ENCODE data around the gene VPS8. TPM values are rescaled to one million over a fixed set of nuclear protein-coding genes. Genes with fewer than 3 reads are reported as not detected.
A peak's percentile ranks its signal among the peaks of the same experiment; 100 is the strongest.

Gene VPS8, protein sequence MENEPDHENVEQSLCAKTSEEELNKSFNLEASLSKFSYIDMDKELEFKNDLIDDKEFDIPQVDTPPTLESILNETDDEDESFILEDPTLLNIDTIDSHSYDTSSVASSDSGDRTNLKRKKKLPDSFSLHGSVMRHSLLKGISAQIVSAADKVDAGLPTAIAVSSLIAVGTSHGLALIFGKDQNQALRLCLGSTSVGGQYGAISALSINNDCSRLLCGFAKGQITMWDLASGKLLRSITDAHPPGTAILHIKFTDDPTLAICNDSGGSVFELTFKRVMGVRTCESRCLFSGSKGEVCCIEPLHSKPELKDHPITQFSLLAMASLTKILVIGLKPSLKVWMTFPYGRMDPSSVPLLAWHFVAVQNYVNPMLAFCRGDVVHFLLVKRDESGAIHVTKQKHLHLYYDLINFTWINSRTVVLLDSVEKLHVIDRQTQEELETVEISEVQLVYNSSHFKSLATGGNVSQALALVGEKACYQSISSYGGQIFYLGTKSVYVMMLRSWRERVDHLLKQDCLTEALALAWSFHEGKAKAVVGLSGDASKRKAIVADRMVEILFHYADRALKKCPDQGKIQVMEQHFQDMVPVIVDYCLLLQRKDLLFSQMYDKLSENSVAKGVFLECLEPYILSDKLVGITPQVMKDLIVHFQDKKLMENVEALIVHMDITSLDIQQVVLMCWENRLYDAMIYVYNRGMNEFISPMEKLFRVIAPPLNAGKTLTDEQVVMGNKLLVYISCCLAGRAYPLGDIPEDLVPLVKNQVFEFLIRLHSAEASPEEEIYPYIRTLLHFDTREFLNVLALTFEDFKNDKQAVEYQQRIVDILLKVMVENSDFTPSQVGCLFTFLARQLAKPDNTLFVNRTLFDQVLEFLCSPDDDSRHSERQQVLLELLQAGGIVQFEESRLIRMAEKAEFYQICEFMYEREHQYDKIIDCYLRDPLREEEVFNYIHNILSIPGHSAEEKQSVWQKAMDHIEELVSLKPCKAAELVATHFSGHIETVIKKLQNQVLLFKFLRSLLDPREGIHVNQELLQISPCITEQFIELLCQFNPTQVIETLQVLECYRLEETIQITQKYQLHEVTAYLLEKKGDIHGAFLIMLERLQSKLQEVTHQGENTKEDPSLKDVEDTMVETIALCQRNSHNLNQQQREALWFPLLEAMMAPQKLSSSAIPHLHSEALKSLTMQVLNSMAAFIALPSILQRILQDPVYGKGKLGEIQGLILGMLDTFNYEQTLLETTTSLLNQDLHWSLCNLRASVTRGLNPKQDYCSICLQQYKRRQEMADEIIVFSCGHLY (N-terminal part only)
- 10 to 100 TPM; 83.9 to 85.9 TPM for total RNA-seq
- polyA plus RNA-seq, result 10 to 100 TPM; 23.0 to 36.4 TPM

DNA sequence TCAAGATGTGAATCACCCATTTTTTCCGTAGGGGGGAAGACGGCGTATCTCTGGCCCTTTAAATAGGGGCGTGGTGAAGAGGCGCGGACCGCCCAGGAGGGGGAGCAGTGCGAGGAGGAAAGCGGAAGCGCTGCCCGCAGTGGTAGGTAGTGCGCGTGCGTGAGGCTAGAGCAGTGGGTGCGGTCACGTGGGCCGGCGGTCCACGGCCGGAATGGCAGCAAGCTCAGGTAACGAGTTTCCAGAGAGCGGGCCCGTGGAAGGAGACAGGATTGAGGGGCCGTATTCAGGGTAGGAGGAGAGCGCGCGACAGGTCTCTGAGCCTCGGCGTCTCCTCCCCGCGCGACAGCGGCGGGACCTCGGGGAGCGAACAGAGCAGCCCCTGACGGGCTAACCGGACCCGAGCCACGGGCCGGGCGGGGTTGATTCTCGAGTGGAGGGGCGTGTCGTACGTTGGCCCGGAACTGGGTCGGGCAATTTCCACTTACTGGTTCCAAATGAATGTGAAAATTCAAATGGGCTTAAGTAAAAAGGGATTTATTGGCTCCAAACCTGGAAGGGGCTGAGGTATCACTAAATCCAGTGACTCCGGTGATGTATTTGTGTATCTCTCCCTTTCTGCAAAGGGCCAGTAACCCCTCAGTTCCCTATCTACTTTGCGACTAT is at the start of gene VPS8:
Gene VPS8, plus strand, starts transcription at position 168 of the 663 bp plus-strand sequence. CDS start 12,467 bp downstream, outside the sequence.
- peaks cover 46% of the 10 kb centered on the region for H3K4me1 ChIP-seq (ENCODE audit: insufficient read depth, low read length)
- Mint-ChIP-seq H3K4me3 (peak within 1 kb of the TSS; percentile 96 to 99 (median 98)), H3K27ac (peak within 1 kb of the TSS; percentile 93 to 99 (median 97)), H3K9me3 (peaks cover 0 to 3% (median 0%) of the 10 kb centered on the region in 8 donors), H3K4me1 (peaks cover 31 to 54% (median 44%) of the 10 kb centered on the region in 4 donors), H3K27me3 (peaks cover 4 to 5% of the 10 kb centered on the region in 2 donors), H3K36me3 (peaks cover 13% of the 10 kb centered on the region in 2 donors)
- H3K27me3 ChIP-seq (ENCODE audit: insufficient read depth, low read length), result no peaks in the 10 kb centered on the region
- peak within 1 kb of the TSS; percentile 79 for H3K27ac ChIP-seq (ENCODE audit: low read depth, low read length)
- ChIA-PET CTCF (ENCODE audit: partially characterized antibody) (interaction anchor here (1.0 to 2.4 kb wide), 4 partner anchors 9 to 251 kb away, joined by 3 to 12 read pairs (median 7); partner anchors contain the start of gene EPHB3), POLR2A (ENCODE audit: partially characterized antibody) (interaction anchor here (0.6 to 1.5 kb wide), 7 partner anchors 8 to 928 kb away, joined by 3 to 6 read pairs (median 3); partner anchors contain the start of genes EIF2B5, MAGEF1 and PARL)
- no peaks in the 10 kb centered on the region for H3K9me3 ChIP-seq (ENCODE audit: control insufficient read depth in 1 of 2, low read length in 2 of 2)
- intact Hi-C loops (cut with micrococcal nuclease), result loop anchor here (5.0 kb wide), 3 partner anchors 100 to 775 kb away; partner anchors contain the start of genes CLCN2, MAGEF1, POLR2H and SENP2
- peak; percentile 96 to 97 (median 96) for DNase-seq
- H3K36me3 ChIP-seq (ENCODE audit: insufficient read depth, low read length), result peaks cover 5% of the 10 kb centered on the region
- H3K4me3 ChIP-seq (ENCODE audit: low read length in 2 of 2), result peak within 1 kb of the TSS; percentile 83 to 88

DNA sequence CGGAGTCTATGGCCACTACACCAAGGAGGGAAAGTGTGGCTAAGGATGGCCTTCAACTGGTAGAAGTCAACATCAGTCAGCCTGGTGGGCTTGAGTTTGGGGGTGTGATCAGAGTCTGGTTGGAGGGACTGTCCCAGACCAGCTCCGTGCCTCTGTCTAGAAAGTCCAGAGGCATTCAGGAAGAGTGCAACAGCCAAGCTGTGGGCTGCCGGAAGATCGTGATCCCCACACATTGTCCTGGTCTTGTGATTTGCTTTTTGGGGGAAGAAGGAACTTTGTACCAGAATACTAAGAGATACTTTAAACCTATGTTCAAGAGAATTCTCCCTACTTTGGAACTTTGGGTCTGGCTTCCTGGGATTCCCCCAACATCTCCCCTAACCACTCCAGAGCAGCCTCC is 47.8 kb upstream of the VPS8 start:
- no peak for DNase-seq
- H3K27me3 Mint-ChIP-seq, result peaks cover 13 to 18% of the 10 kb centered on the region in 2 donors
- no peak overlapping the region for H3K27ac Mint-ChIP-seq
- intact Hi-C loops (cut with micrococcal nuclease), result no loop called here
- Histone ChIP-seq H3K36me3 (ENCODE audit: insufficient read depth, low read length) (no peaks in the 10 kb centered on the region), H3K9me3 (ENCODE audit: control insufficient read depth in 1 of 2, low read length in 2 of 2) (no peaks in the 10 kb centered on the region), H3K27ac (ENCODE audit: low read depth, low read length) (no peak overlapping the region), H3K4me3 (ENCODE audit: low read length in 2 of 2) (no peak overlapping the region), H3K4me1 (ENCODE audit: insufficient read depth, low read length) (no peaks in the 10 kb centered on the region), H3K27me3 (ENCODE audit: insufficient read depth, low read length) (no peaks in the 10 kb centered on the region)
- no peaks in the 10 kb centered on the region for H3K9me3 Mint-ChIP-seq
- ChIA-PET POLR2A (ENCODE audit: partially characterized antibody) (no interaction called here), CTCF (ENCODE audit: partially characterized antibody) (interaction anchor here (2.3 kb wide), 1 partner anchor 14 kb away, joined by 6 read pairs; no protein-coding TSS in a partner anchor)
- no peaks in the 10 kb centered on the region for H3K36me3 Mint-ChIP-seq
- H3K4me3 Mint-ChIP-seq, result no peak overlapping the region
- peaks cover 0 to 5% (median under 1%) of the 10 kb centered on the region in 4 donors for H3K4me1 Mint-ChIP-seq

DNA sequence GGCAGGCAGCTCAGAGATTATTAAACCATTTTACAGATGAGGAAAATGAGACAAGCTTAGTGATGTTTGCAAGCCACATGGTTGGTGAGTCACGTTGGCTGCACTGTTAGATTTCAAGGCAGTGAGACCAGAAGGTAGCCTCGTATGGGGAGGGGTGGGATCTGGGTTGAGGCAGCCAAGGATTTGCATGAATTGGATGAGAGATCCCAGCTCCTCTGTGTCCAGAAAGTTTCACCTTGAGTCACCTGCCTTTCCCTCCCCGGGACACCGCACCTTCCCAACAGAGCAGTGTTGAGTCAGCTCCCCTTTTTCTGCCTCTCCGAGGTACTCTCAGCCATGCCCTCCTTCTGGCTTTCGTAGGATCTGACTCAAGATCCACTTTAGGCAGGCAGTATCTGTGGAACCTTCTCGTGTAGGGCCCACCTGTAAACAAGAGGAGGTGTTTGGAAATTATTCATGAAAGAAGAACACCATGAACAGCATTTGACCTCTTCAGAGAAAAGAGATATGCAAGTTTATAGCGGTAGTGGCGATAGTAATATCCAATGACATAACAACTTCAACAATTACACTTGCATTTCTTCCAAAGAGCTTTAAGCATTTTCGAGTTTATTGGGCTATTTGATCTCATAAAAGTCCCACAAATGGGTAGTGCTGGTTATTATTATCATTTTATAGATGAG is 46.8 kb upstream of the VPS8 start:
- intact Hi-C loops (cut with micrococcal nuclease), result no loop called here
- Mint-ChIP-seq H3K4me1 (peaks cover 0 to 5% (median under 1%) of the 10 kb centered on the region in 4 donors), H3K27me3 (peaks cover 13 to 20% of the 10 kb centered on the region in 2 donors), H3K4me3 (no peak overlapping the region), H3K9me3 (no peaks in the 10 kb centered on the region), H3K36me3 (no peaks in the 10 kb centered on the region), H3K27ac (no peak overlapping the region)
- H3K27ac ChIP-seq (ENCODE audit: low read depth, low read length), result no peak overlapping the region
- ChIA-PET POLR2A (ENCODE audit: partially characterized antibody) (no interaction called here), CTCF (ENCODE audit: partially characterized antibody) (interaction anchor here (2.3 kb wide), 1 partner anchor 13 kb away, joined by 6 read pairs; no protein-coding TSS in a partner anchor)
- no peaks in the 10 kb centered on the region for H3K4me1 ChIP-seq (ENCODE audit: insufficient read depth, low read length)
- H3K9me3 ChIP-seq (ENCODE audit: control insufficient read depth in 1 of 2, low read length in 2 of 2), result no peaks in the 10 kb centered on the region
- no peaks in the 10 kb centered on the region for H3K27me3 ChIP-seq (ENCODE audit: insufficient read depth, low read length)
- DNase-seq, result no peak
- H3K36me3 ChIP-seq (ENCODE audit: insufficient read depth, low read length), result no peaks in the 10 kb centered on the region
- H3K4me3 ChIP-seq (ENCODE audit: low read length in 2 of 2), result no peak overlapping the region

DNA sequence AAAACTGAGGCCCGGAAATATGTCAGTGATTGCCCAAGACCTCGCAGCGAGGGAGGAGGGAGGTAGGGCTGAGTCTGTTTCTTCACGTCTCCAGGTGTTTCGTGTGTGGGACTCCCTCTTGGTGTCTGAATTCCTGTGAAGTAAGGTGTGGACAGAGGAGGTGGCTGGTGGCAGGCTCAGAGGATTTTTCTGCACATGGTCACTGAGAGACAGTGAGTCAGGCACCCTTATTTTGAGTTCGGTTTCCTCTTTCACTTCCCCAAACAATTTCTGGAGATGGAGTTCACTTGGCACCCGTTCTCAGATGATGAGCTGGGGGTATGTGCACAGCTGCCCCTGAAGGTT is 46.3 kb upstream of the VPS8 start:
- peak overlapping the region in 1 of 7 donors; percentile 44 for H3K27ac Mint-ChIP-seq
- intact Hi-C loops (cut with micrococcal nuclease), result no loop called here
- POLR2A ChIA-PET (ENCODE audit: partially characterized antibody), result no interaction called here

DNA sequence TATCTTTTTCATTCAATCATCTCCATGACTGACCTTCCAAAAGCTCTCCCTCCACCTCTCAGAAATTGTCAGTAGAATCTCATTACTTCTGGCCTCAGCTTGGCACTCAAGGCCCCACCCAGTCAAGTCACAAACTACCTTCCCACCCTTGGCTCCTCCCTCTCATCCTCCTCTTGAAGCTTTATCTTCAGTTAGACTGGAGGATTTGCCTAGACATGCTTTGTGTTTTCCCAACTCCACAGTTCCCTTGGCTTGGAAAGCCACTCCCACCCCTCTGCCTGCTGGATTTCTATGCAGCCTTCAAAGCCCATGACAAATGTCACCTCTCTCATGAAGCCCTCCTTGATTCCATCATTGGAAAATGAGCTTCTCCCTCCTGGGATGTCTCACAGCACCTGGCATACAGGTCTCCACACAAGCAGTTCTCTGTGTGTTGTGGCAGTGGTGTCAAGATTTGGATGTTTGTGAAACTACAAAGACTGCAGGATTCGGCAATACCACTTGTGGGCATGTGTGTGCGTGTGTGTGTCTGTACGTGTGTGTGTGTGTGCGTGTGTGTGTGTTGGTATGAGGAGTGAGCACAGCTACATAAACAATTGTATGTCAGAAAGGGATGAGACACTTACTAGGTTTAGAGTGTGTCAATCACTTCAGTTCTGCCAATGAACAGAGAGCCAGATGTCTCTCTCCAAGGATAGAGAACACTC is 45.3 kb upstream of the VPS8 start:
- CTCF ChIA-PET (ENCODE audit: partially characterized antibody), result interaction anchor here (1.2 kb wide), 1 partner anchor 40 kb away, joined by 3 read pairs; no protein-coding TSS in a partner anchor
- H3K27ac Mint-ChIP-seq, result peak overlapping the region in 1 of 7 donors; percentile 33

More for the DNA sequence above, 46.3 kb upstream of the VPS8 start:
- CTCF ChIA-PET (ENCODE audit: partially characterized antibody), result interaction anchor here (2.3 kb wide), 1 partner anchor 12 kb away, joined by 6 read pairs; no protein-coding TSS in a partner anchor
- no peak for DNase-seq
- peaks cover 0 to 5% (median under 1%) of the 10 kb centered on the region in 4 donors for H3K4me1 Mint-ChIP-seq
- Histone ChIP-seq H3K4me1 (ENCODE audit: insufficient read depth, low read length) (no peaks in the 10 kb centered on the region), H3K36me3 (ENCODE audit: insufficient read depth, low read length) (no peaks in the 10 kb centered on the region), H3K4me3 (ENCODE audit: low read length in 2 of 2) (no peak overlapping the region), H3K9me3 (ENCODE audit: control insufficient read depth in 1 of 2, low read length in 2 of 2) (no peaks in the 10 kb centered on the region), H3K27ac (ENCODE audit: low read depth, low read length) (no peak overlapping the region), H3K27me3 (ENCODE audit: insufficient read depth, low read length) (no peaks in the 10 kb centered on the region)
- H3K36me3 Mint-ChIP-seq, result no peaks in the 10 kb centered on the region
- H3K9me3 Mint-ChIP-seq, result no peaks in the 10 kb centered on the region
- H3K27me3 Mint-ChIP-seq, result peaks cover 13 to 20% of the 10 kb centered on the region in 2 donors
- H3K4me3 Mint-ChIP-seq, result no peak overlapping the region

More for the DNA sequence above, 45.3 kb upstream of the VPS8 start:
- Mint-ChIP-seq H3K4me1 (peaks cover 0 to 5% (median under 1%) of the 10 kb centered on the region in 4 donors), H3K4me3 (no peak overlapping the region), H3K27me3 (peaks cover 13 to 20% of the 10 kb centered on the region in 2 donors), H3K9me3 (no peaks in the 10 kb centered on the region), H3K36me3 (no peaks in the 10 kb centered on the region)
- no peaks in the 10 kb centered on the region for H3K9me3 ChIP-seq (ENCODE audit: control insufficient read depth in 1 of 2, low read length in 2 of 2)
- H3K4me1 ChIP-seq (ENCODE audit: insufficient read depth, low read length), result no peaks in the 10 kb centered on the region
- H3K36me3 ChIP-seq (ENCODE audit: insufficient read depth, low read length), result no peaks in the 10 kb centered on the region
- POLR2A ChIA-PET (ENCODE audit: partially characterized antibody), result no interaction called here
- no peak overlapping the region for H3K27ac ChIP-seq (ENCODE audit: low read depth, low read length)
- H3K4me3 ChIP-seq (ENCODE audit: low read length in 2 of 2), result no peak overlapping the region
- no peaks in the 10 kb centered on the region for H3K27me3 ChIP-seq (ENCODE audit: insufficient read depth, low read length)
- DNase-seq, result no peak
- intact Hi-C loops (cut with micrococcal nuclease), result no loop called here
